A673 (cell line): ENCODE measurements around the gene ZNF587.

Experiments used
- EZH2 ChIP-seq: fragments of 200-600 bp; sonication (generic); IDR thresholded peaks from 2 replicates; pipeline ENCODE4 v1.6.1; 2017; ENCODE audit warnings: borderline replicate concordance, low read depth, mild to moderate bottlenecking, mixed read lengths, antibody characterized with exemption, low read length; ENCODE audit not compliant: poor library complexity, severe bottlenecking
- TF ChIP-seq, protein P1 (sequence below): fragments of 300-800, 200-600 bp; sonication (generic); conservative IDR thresholded peaks from 2 replicates; pipeline ENCODE4 v1.5.1; 2017; ENCODE audit warnings: low read depth, mild to moderate bottlenecking, antibody characterized with exemption, low read length, moderate library complexity, mixed read lengths

- TF ChIP-seq, protein P1, sequence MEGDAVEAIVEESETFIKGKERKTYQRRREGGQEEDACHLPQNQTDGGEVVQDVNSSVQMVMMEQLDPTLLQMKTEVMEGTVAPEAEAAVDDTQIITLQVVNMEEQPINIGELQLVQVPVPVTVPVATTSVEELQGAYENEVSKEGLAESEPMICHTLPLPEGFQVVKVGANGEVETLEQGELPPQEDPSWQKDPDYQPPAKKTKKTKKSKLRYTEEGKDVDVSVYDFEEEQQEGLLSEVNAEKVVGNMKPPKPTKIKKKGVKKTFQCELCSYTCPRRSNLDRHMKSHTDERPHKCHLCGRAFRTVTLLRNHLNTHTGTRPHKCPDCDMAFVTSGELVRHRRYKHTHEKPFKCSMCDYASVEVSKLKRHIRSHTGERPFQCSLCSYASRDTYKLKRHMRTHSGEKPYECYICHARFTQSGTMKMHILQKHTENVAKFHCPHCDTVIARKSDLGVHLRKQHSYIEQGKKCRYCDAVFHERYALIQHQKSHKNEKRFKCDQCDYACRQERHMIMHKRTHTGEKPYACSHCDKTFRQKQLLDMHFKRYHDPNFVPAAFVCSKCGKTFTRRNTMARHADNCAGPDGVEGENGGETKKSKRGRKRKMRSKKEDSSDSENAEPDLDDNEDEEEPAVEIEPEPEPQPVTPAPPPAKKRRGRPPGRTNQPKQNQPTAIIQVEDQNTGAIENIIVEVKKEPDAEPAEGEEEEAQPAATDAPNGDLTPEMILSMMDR: no peak
- no peak for TF ChIP-seq EZH2
Observed at GRCh38 chr19:57807541-57807940, 42.1 kb upstream of the ZNF587 start.
